D341Med (cell line): ENCODE results near the gene MYRFL.
"Not testable (repeated sequence)": the region's sequence is repeated elsewhere in the genome, so short reads cannot be mapped to it uniquely, and the experiment has no call there.

Experiments
- DNase-seq: peaks from one replicate; pipeline ENCODE4 v3.0.0; 2012; ENCODE audit warnings: low spot score

Gene MYRFL

DNA sequence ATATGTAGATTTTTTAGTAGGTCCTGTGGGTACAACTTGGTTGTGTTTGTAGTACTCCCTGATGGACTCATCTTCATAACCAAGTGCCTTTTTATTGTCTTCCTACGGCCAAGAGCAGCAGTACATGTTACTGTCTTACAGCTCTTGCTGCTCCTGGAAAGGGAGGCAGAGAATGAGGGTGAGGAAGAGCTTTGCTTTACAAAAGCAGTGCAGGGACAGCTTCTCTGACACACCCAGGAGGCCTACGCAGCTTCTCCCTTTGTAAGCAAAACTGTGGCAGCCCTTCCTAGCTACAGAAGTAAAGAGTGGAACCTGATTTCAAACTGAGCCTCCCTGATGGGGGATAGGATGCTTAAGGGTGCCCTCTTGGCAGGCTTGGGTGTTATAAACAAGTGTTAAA lies 18.6 kb downstream of the MYRFL start:
- no peak for DNase-seq

DNA sequence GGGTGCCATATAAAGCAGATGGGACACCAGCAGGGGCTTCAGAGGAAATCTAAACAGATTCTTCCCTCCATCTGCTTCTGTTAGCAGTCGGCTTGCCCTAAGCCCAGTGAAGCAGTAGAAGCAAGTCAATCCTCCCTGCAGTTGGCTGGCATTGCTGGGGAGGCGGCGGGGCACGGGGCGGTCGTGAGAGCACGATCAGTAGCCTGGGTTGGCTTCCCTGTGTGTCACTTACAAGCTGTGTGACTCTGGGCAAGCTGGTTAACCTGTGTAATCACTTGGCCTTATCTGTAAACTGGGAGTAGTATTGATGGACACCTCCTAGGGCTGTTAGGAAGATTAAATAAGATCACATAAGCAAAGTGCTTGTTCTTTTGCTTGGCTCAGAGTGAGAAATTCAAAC lies 19.4 kb downstream of the MYRFL start:
- DNase-seq, result no peak

DNA sequence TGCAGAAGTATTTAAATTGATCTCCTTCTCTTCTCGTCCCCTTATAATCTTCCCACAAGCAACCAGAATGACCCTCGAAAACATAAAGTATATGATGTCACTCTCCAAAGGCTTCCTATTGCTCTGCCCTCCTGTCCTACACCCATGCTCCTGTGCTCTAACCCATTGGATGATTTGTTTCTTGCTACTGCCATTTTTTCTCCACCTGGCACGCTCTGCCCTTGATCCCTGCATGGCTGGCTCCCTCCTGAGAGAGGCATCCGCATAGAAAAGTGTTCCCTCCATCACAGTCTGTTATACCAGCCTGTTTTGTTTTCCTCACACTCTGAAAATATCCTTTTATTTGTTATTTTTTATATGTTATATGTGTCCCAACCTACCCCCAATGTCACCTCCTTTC lies 19.8 kb downstream of the MYRFL start:
- no peak for DNase-seq

DNA sequence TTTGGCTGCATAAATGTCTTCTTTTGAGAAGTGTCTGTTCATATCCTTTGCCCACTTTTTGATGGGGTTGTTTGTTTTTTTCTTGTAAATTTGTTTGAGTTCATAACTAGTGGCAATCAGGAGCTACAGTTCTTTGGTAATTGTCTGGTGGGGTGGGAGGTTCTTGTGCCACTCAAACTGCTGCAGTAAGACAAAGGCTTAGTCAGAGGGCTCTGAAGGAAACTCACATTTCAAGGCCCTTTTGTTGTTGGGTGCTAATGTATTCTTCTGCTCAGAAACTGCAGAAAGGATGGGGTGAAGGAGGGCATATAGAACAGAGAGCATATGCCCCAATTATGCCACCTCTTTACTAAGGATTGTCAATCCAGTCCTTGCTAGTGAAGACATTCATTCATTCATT lies 21.9 kb downstream of the MYRFL start:
- no peak for DNase-seq

DNA sequence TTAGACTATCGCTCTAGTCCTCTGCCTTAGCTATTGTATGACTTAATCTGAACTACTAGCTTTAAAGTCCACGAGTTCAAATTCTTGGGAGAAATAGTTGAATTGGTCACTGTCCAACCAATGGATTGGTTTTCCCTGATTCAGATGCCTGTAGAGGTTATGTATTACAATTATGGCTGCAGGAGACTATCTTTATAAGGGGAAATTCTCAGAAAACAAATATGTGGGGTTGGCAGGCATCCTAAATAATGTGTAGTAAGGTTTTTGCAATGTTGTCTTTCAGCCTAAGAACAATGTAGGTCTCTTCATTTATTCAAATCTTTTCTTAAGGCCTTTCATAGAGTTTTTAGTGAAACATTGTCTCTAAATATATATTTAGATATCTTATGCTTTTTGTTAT lies 26.9 kb downstream of the MYRFL start:
- no peak for DNase-seq

DNA sequence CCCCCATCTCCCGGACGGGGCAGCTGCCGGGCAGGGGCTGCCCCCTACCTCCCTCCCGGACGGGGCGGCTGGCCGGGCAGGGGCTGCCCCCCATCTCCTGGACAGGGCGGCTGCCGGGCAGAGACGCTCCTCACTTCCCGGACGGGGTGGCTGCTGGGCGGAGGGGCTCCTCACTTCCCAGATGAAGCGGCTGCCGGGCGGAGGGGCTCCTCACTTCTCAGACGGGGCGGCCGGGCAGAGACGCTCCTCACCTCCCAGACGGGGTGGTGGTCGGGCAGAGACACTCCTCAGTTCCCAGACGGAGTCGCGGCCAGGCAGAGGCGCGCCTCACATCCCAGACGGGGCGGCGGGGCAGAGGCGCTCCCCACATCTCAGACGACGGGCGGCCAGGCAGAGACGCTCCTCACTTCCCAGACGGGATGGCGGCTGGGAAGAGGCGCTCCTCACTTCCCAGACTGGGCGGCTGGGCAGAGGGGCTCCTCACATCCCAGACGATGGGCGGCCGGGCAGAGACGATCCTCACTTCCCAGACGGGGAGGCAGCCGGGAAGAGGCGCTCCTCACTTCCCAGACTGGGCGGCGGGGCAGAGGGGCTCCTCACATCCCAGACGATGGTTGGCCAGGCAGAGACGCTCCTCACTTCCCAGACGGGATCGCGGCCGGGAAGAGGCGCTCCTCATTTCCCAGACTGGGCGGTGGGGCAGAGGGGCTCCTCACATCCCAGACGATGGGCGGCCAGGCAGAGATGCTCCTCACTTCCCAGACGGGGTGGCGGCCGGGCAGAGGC lies 28.3 kb downstream of the MYRFL start:
- not testable (repeated sequence) for DNase-seq

DNA sequence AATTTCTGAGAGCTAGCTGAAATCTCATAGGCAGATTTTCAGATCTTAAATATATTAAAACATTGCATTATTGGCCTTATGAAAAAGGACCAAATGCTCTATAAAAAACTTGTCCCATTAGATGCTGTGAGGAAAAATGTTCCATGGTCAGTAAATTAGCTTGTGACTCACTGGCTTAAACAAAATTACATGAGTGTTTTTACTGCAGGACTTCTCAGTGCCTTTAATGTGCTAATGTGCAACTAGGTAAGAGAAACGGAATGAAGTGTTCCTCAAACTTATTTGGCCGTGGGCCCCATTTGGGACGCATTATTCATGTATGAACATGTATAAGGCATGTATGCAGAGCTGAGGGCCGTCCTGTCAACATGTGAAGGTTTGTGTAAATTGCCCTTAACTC lies 41.7 kb downstream of the MYRFL start:
- no peak for DNase-seq

DNA sequence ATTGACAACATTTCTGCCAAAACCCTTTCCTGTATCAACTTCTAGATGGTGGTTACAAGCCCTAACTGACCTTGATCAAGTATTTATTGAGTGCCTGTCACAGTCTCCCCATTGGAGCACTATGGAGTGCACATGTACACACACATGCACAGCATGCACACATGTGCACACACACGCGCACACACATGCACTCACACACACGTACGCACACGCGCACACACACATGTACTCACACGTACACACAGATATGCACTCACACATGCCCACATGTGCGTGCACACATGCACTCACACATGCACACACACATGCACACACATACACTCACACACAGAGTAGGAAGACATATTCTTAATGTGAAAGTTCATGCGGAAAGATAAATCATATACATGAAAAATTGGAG lies 43.7 kb downstream of the MYRFL start:
- DNase-seq, result no peak

DNA sequence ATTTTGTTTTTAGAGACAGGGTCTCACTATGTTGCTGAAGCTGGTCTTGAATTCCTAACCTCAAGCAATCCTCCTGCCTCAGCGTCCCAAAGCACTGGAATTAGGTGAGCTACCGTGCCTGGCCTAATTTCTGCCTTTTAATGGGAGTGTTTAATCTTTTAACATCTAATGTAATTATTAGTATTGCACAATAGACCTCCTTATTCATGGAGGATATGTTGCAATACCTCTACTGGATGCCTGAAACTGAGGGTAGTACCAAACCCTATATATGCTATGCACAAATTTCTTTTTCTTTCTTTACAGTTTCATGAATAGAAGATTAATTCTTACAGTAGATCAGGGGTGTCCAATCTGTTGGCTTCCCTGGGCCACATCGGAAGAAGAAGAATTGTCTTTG lies 47.8 kb downstream of the MYRFL start:
- DNase-seq, result no peak

DNA sequence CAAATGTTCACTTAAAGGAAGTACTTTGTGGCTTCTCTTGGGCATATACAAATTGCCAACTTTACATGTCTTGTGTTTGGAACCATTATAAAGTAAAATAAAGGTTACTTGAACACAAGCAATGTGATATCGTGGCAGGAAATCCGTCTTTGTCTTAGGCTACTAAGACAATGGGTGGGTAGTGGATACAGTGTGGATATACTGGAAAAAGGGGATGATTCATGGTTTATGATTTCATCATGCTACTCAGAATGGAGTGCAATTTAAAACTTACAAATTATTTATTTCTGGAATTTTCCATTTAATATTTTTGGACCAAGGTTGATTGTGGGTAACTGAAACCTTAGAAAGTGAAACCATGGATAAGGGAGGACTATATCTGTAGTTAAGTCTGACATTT lies 48.4 kb downstream of the MYRFL start:
- no peak for DNase-seq

DNA sequence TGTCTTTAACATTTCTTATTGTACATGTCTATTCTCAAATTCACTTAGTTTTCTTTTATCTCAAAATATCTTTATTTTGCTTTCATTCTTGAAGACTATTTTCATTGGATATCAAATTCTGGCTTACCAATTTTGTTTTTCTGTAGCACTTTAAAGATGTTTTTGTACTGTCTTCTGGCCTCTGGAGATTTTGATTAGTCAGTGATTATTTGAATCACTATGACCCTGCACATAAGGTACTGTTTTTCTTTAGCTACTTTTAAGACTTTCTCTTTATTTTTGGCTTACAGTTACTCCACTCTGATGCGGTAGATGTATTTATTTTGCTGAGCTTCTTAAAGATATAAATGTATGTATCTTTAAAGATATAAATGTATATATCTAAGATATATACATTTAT lies 49.6 kb downstream of the MYRFL start:
- DNase-seq, result no peak

DNA sequence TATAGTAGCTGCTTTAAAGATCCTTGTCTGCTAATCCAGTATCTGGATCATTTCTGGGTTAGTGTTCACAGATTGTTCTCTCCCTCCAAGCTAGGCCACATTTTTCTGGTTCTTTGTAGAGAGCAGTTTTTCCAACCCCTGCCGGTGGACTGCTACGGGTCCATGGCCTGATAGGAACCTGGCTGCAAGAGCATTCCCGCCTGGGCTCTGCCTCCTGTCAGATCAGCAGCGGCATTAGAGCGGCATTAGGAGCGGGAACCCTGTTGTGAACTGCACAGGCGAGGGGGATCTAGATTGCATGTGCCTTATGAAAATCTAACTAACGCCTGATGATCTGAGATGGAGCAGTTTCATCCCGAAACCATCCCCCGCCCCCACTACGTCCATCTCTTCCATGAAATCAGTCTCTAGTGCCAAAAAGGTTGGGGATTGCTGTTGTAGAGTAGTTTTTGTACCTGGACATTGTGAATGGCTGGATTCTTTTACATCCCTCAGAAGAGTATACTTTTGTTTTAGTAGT lies 50.4 kb downstream of the MYRFL start:
- DNase-seq, result no peak

DNA sequence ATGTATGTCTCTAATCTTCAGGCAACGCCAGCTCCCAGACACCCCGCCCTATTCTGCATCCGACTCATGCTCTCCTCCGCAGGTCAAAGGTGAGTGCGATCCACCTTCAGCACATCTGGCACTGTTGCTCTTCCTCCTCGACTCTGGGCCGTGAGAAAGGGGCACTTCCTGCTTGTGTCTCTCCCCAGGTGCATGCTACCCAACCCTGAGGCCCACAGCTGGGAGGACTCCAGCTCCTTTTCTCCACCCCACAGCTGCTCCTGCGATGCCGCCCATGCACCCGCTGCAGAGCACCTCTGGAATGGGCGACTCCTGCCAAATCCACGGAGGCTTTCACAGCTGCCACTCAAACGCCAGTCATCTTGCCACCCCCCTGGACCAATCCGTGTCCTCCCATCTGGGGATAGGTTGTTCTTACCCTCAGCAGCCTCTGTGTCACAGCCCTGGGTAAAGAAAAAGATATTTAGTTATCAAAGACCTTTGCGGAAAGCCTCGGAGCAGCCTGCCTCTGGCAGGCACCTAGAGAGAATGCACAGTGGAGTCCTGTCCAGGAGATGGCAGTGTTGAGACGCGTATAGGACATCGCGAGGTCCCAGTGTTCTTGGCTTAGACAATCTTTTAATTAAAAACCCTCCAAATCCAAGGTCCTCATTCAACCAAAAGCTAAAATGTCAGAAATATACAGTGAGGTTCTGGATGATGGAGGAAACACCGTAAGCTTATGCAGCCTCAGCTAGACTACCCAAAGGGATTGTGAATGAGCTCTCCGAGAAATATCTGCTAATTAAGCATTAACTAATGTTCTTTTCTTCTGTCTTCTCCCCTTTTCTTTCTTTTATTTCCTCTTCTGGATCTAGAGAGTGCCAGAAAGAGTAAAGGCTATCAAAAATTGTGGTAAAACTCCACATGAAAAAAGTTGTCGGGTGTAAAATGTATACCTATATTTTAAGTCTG lies 54.3 kb downstream of the MYRFL start:
- DNase-seq, result peak; percentile 83

DNA sequence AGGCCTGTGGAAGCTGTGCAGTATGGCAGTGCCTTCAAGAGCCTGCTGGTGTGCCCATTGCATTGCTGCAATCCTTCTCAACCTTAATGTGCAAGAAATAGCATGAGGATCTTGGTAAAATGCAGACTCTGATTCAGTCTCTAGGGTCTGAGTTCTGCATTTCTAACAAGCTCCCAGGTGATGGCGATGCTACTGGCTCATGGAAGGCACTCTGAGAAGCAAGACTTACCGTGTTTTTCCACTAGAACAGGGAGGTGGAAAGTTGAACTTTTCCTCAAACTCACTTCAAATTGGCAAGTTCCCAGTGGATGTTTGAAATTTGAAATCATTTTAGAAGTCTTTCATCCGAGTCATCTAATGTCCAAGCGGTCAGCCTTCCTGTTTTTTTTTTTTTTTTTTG lies 55.5 kb downstream of the MYRFL start:
- no peak for DNase-seq

DNA sequence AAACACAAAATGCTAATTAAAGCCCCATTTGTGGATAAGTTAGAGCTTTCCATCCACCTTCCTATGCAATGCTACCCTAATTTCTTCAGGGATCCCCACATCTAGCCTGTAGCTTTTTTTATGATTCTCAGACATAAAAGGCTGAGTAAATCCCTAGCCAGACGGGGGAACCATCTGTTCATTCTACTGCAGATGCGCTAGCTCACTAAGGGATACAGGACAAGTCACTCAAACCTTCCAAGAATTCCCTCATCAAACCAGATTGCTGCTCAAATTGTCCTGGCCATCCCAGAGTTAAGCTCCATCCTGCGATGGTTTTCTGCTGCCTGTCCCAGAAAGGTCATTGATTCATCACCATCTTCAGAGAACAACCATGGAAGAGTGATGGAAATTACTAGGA lies 56.7 kb downstream of the MYRFL start:
- no peak for DNase-seq

DNA sequence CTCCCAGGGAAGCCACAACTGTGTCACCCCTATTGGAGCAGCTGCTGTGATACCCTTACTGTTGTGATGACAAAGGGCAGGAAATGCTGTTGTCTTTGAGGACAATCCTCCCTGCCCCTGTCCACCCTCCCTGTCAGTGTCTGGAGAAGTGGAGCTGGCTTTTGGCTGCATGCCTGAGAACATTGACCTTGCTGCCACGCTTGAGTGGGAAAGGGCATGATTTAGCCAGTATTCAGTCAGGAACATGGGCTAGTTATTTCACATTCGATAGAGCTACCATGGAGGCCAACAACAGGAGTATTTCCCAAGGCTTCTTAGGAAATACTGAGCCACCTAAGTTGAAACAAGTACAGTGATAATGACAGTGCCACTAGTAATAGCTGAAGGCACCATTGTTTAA lies 59.4 kb downstream of the MYRFL start:
- DNase-seq, result no peak

DNA sequence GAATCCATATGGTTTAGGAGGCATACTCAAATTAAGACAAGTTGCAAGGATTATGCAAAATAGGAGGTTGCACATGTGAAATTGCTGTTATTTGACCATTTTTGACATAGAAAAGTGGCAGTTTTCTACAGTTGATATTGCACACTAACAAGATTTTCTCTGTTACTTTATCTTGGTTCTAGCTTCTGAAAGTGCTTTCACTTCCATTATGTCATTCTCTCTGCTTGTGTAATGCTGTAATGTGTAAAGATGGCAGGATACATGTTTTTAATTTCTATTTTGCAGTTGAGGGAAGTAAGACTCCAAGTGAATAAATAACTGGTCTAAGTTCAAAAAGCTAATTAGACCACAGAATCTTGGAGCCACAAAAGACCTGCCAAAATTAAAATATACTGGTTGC lies 60.6 kb downstream of the MYRFL start:
- no peak for DNase-seq

DNA sequence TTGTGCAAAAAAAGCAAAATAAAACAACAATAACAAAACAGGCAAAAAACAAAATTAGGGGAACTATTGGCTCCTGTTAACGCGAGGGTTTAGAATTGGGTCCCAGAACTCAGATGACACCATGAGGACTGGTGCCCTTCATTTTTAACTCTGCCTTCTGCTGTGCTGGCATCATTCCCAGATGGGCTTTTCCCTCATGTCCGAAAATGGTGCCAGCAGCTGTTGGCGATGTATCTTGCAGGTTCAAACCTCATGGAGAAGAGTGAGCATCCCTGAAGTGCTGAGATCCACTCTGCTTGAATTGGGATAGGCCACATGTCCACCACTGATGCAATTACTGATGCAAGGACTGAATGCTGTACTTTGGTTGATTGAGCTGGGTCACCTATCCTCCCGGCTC lies 61.1 kb downstream of the MYRFL start:
- no peak for DNase-seq

DNA sequence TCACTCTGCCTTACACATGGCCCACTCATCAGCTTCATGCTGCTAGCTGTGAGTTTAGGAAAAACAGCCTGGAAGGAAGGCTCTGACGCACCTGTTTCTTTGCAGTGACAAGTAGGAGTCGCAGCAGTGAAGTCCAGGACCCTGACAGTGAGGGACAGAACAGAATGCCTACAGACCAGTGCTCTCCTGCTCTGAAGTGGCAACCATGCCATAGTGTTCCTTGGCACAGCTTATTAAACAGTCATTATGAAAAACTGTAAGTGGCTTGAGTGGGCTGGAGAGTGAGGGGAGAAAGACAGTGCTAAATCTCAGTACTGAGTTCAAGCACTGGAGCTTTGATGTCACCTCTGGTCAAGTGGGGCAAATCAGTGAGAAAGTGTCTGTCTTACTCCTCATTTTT lies 61.7 kb downstream of the MYRFL start:
- DNase-seq, result no peak

DNA sequence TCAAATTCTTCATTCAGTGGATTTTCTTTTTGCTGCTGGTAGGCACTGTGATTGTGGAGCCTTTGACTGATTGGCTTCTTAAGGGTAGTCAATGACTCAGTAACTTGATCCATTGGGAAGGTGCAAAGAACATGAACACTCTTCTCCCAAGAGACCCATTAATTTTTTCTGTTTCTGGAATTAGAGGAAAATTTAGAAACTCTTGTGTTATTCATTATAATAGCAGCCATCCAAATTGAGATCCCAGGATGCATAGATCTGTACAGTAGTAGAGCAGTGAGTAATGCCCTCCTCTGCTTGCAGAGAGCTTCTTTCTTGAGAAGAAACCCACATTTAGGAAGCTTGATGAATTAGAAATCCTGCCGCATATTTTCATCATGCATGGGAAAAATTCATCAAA lies 63.9 kb downstream of the MYRFL start:
- DNase-seq, result no peak

DNA sequence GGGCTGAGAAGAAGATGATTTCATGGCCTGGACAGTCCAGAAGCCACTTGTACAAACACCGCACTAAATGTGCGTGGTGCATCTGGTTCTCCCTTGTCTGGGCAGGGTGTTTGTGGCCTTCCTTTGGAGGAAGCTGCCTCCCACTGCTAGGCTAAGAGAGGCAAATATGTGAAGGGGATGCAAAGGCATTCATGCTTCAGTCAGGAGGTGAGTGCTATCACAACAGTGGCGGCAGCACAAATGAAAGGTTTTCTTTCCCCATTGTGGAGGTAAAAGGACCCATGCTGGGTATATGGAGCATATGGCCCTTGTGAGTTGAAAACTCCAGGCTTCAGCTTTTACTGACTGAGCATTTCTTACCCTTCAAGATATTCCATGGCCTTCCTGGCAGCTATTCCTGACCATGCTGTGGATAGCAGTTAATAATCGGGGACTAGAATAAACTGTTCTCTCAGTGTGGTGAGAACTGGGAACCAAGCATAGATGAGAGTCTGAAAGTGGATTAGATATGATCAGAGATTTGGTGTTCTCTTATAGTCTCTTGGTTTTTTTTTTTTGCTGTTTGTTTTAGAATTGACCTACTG lies 69.9 kb downstream of the MYRFL start:
- DNase-seq, result no peak

DNA sequence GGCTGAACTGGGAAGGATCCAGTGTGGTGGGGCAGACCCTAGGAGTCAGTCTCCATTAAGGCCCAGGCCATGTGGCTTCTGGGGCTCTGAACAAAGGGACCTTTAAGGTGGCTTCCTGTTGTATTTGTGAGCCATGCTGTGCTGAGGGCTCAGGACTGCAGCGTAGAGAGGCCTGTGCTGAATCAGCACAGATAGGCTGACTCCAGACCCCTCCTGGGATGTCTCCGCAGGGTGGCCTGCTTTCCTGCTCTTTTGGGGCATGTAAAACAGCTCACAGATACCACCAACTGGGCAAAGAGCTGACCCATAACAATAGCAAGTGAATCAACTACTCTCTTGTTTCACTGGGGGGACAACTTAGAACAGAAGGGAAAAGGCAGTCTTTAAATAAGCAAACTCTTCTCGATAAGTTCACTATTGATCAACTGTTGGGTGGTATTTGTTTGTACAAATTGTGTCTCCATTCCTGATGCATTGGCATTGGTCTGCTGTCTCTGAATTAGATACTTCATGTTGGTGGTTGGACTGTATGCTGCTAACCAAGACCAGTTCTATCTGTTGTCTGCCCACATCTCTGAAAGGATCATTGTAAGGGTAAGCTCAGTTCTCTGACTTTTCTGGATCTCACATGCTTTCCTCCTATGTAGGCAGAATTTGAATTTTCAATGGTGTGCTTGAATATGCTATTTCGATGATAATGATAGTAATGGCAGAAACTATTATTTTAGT lies 71.8 kb downstream of the MYRFL start:
- DNase-seq, result no peak
